Neural progenitor cell (in vitro differentiated cells): ENCODE results near the gene ABCC3.

ENCODE experiments used
- EZH2 ChIP-seq: fragments of 200-600 bp; sonication (generic); IDR thresholded peaks from 2 replicates; pipeline ENCODE4 v1.6.1; 2017; ENCODE audit warnings: antibody characterized with exemption, mild to moderate bottlenecking, moderate library complexity
- EZH2phosphoT487 ChIP-seq: fragments of 200-600 bp; sonication (generic); IDR thresholded peaks from 2 replicates; pipeline ENCODE4 v1.6.1; 2017; ENCODE audit warnings: antibody characterized with exemption
- TF ChIP-seq, protein P1 (sequence below): fragments of 200-600 bp; sonication (generic); IDR thresholded peaks from 2 replicates; pipeline ENCODE4 v1.5.1; 2017; ENCODE audit warnings: antibody characterized with exemption, mild to moderate bottlenecking

DNA sequence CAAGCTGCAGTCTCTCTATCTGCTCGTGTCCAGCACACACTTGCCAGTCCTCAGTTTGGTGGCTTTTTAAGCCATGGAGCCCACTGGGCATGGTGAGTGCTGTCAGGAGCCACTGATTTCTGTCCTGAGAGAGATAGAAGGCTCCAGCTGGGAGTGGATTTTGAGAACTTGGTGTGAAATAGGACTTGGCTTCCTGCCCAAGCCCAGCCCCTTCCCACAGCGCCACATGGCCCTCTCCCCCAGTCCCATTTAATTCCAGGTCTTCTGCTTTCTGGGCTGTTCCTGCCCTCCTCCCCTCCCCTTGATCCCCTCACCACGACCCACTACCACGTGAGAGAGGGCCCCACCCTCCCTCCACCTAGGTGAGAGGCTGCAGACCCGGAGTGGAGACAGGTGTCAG lies 14.4 kb upstream of the ABCC3 start:
- TF ChIP-seq EZH2 (no peak), EZH2phosphoT487 (no peak)
- TF ChIP-seq, protein P1, sequence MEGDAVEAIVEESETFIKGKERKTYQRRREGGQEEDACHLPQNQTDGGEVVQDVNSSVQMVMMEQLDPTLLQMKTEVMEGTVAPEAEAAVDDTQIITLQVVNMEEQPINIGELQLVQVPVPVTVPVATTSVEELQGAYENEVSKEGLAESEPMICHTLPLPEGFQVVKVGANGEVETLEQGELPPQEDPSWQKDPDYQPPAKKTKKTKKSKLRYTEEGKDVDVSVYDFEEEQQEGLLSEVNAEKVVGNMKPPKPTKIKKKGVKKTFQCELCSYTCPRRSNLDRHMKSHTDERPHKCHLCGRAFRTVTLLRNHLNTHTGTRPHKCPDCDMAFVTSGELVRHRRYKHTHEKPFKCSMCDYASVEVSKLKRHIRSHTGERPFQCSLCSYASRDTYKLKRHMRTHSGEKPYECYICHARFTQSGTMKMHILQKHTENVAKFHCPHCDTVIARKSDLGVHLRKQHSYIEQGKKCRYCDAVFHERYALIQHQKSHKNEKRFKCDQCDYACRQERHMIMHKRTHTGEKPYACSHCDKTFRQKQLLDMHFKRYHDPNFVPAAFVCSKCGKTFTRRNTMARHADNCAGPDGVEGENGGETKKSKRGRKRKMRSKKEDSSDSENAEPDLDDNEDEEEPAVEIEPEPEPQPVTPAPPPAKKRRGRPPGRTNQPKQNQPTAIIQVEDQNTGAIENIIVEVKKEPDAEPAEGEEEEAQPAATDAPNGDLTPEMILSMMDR: no peak
